ENCODE results near the gene LGSN.
"Not testable (repeated sequence)": the region's sequence is repeated elsewhere in the genome, so short reads cannot be mapped to it uniquely, and the experiment has no call there.

Gene LGSN

DNA sequence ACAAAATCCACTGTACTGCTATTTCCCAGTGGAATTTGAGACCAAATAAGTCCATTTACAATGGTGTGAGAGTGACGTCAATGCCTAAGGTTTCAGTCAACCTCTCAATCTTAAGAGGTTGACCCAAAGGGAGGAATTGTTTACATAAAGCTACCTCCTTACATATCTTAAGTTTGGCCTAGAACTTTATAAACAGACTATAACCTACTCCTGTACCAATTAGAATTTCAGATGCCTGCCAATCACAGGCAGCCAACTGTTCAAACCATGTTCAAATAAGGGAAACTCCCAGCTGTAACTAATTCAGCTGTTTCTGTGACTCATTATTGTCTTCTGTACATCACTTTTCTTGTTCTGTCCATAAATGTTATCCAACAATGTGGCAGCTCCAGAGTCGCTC, 14.5 kb downstream of the LGSN start:
- DNase-seq: no peak

DNA sequence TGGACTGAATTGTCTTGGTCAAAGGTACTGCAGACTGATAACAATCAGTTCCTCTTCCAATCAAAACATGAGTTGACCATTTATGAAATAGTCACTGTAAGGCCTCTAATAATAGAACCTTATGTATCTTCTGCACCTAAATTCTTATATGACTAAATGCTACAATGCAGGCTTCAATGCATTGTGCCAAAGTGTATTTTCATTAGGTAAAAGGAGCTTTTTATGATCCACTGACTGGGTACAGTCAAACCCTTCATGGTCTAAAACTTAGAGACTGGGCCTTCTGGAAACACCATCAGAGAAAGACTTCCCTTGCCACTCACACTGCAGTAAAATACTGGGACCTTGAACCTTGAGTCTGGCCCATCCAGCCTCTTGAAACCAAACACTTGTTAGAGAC, 16.3 kb downstream of the LGSN start:
- DNase-seq: no peak

DNA sequence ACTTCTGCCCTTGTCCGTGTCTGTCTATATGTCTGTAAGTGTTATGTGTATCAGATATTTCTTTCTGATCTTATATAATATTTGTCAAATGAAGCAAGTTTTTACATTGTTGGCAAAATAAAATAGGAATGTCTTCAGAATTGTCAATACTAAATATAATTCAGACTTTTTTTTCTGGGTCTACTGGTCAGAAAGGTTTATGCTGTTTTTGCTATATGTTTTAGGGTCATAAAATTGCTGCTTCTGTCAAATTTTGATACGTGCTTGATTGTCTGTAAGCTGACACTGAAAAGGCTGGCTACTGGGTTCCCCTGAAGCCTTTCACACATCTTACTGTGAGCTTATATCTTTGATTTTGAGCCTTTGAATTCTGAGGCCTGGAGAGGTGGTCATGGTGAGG, 20.1 kb downstream of the LGSN start:
- DNase-seq: no peak

DNA sequence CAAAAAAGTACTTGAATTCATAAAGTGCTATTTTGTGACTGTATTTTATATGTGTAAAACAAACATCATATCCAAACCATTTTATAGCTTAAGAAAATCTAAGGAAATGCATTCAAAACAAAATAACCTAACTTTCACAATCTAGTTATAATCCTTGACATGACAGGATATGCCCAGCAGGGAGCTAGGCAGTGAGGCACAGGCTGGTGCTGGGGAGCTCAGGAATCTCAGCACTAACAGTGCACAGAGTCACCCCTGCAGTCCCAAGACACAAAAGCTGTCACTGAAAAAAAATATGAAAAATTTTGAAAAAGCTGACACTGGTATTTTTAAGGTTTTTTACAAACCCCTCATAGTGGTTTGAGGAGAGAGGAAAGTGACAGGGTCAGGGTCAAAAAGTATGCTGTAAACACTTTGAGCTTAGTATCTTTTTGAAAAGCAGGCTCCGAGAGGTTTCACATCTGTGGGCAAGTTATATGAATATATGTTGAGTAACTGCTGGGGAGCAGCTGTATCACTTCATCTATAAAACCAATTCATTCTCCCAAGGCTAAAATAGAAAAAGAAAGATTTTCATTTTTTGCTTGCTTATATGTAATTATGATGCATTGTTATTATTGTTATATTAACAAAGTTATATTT, 24.1 kb downstream of the LGSN start:
- DNase-seq: no peak

DNA sequence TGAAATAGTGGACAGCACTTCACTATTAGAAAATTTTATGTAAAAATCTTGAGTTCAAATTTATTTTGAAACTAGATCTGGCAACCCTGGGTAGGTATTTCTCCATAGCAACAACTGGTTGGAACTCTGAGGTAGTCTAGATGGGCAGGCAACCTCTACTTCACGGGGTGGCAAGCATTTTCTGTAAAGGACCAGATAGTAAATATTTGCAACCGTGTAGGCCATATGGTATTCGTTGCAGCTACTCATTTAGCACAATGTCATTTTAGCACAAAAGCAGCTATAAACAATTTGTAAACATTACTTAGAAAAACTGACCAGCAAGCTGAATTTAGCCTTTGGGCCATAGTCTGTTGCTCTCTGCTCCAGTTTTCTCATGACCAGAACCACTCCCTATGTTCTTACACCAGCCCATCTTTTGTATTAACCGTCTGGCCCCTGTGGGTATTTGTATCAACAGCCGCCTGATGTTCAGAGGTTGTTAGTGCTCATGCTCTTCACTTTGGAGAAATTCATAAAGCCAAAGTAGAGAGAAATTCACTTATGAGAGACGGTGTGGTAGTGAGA, 29.2 kb downstream of the LGSN start:
- DNase-seq: no peak

DNA sequence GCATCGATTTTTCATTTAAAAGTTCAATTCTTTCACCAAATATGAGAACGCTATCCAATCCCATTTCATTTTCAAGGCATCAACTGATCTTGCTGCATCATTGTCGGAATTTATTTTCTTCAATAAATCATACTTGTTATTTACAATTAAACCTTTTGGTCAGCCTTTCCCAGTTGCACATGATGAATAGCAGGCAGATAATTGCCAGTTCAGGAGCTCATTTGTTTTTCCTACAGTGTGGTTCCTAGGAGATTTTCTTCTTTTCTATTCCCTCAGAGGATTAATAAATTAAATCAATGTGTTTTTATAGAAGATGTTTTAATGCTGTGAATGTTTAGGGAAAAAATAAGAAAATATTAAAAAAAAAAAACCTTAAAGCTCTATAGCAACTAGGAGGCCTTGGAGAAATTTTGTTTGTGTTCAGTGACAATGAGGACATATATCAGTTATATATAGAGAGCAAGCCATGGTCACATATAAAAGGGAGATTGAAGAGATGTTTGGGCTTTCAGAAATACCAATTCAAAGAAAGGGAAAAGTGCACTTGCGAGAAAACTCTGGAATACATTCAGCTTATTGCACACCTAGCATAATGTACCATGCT, 30.4 kb downstream of the LGSN start:
- DNase-seq: no peak

DNA sequence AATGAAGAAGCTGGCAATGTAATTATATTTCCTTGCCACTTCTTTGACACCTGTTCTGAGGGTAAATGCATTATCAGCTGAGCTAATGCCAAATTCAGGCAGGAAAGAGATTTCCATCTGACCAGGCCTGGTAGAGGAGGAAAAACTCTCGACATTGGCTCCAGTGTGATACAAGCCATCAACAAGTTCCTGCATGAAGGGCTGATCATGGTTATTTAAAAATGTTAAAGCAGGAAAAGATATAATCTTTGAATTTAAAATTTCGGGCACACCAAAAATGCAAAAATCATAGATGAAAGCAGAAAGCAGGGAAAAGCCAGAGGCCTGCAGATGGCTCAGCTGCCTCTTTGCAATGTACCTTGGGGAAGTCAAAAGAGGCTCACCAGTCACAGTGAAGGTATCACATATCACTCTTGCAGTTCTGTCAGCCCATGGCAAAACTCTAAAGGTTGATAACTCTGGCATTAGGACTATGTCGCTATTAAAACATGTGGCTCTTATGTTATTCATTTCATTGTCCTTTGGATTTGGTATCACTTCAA, 39.1 kb downstream of the LGSN start:
- DNase-seq: no peak

DNA sequence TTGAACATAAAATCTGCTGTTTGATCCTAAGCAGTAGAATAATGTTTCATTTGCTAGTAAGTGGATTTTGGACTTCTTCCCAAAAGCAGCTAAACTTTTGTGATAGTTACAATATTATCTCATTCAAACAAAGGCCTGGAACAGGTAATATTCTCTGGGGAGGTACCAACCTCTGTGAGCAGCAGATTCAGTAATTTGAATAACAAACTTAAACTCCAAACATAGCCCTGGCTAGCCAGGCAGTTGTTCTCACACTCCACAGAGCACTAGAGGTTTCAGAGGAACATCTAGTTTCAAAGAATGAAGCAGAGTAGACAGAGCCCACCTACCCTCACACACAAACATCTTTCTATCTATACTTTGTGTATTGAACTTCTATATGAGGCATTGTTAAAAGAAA, 40.9 kb downstream of the LGSN start:
- no peak for DNase-seq

DNA sequence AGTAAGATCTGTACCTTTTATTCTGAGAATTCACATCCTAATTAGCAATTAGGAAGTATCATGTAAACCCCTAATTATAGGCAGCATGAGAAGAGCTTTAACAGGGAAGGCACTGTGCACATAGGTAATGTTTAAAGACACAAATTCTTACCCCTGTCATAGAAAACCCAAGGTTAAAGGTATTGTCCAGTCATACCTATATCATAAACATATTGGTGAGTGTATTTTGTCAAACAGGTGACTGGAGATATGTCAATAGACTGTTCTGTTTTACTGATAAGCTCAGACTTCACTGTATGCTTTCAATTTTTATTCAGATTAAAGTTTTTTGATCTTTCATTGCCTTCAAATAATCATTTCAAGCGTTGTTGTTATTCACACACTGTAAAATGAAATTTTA, 43.8 kb downstream of the LGSN start:
- no peak for DNase-seq

DNA sequence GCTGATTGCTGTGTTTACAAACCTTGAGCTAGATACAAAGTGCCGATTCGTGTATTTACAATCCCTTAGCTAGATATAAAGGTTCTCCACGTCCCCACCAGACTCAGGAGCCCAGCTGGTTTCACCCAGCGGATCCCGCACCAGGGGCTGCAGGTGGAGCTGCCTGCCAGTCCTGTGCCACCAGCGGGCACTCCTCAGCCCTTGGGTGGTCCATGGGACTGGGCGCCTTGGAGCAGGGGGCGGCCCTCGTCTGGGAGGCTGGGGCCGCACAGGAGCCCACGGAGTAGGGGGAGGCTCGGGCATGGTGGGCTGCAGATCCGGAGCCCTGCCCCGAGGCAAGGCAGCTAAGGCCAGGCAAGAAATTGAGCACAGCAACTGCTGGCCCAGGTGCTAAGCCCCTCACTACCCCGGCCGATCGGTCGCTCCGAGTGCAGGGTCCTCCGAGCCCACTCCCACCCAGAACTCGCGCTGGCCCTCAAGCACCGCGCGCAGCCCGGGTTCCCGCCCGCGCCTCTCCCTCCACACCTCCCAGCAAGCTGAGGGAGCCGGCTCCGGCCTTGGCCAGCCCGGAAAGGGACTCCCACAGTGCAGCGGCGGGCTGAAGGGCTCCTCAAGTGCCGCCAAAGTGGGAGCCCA, 44.9 kb downstream of the LGSN start:
- DNase-seq: not testable (repeated sequence)

DNA sequence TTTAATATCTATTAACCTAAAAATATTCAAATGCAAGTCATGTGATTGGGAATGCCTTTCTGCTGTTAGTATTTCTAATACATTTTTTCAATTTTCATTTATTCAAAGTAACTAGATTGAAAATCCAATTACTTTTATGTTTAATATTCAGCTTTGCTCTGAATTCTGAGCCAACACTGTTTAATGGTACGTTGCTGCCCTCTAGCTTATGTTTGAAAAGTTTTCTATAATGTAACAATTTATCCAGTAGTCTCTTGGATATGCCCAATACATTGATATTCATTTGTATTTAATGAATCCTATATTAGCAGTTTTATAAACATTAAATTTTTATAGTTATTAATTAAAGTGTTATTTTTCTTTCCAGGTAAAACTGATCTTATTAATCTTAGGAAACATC, 47.4 kb downstream of the LGSN start:
- no peak for DNase-seq

DNA sequence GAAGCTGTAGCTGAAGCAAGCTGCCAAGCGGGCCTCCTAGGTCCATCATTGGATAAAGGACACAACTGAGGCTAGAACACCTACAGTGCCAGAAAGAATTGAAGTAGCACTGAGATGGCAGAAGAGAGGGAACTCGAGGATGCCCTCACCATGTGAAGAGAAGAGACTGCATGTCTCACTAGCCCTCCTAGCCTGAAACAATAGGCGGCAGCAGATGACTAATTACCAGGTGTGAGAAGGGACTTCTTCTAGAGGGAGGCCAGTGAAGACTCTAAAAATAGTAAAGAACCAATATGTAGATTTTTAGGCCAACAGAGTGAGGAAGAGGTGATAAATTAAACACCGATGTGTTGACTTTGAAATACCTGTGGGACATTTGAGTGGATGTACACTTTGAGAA, 50.3 kb downstream of the LGSN start:
- no peak for DNase-seq

DNA sequence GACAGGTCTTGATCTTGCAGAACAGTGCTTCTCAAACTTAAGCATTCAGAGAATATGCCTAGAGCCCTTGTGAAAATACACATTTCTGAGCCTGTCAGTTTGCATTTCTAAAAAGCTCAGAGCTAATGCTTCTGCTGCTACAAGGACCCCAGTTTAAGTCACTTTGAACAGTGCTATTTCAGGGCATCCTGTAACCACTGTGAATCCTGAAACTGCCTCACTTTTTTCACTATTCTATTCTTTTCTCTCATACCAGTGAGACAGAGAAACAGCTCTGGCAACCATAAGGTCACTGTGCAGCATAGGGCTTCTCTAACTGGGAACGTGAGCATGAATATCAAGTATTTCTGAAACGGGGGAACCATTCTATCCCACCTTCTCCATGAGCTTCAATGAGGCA, 51.2 kb downstream of the LGSN start:
- DNase-seq: no peak

DNA sequence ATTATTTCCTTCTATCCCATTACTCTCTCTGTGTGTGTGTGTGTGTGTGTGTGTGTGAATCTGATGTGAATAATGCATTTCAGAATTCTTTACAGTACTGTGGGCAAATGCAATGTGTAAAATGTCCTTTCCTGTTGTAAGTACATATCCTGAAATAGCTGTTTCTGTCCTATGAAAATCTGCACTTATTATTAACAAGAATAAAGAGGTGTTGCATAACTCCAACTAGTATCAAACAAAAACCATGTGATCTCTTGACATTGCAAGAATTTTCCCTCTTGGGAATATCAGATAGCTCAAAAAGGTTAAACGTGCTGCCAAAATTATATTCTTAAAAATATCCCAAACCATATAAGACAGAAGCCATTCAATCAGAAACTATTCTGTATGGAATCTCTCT, 52.0 kb downstream of the LGSN start:
- DNase-seq: no peak

DNA sequence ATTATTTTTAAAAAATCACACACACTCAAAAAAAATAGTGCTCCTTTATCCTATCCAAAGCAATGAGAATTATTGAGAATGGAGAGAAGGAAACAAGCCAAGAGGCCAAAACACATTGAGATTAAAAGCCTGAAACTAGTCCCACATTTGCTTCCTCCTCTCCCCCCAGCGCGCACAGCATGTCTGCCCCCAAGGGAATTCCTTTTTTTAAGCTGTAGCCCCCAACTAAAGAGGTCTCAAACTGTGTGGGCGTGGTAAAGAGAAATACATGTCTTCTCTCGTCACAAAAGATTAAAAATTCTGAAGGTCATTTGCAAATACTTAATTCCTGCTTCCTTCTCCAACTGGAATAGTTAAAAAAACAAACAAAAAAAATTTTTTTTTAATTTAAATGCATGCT, 52.7 kb downstream of the LGSN start:
- DNase-seq: no peak

DNA sequence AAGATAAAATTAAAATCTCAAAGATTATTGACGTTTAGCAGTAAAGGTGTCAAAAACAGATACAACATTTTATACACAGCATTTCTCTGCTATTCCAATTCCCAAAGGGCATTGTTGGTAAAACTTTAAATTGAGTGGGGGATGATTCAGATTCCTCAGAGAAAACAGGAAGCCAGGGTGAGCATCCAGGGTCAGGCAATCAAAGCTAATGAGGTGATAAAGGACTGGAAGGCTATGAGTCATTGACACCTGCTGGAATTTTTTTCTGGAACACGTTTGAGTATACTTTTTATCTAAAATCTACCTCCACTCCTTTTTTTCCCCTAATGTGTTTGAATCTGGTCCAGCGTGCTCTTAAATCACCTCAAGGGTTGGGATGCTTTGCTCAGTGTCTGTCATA, 56.3 kb downstream of the LGSN start:
- DNase-seq: no peak

DNA sequence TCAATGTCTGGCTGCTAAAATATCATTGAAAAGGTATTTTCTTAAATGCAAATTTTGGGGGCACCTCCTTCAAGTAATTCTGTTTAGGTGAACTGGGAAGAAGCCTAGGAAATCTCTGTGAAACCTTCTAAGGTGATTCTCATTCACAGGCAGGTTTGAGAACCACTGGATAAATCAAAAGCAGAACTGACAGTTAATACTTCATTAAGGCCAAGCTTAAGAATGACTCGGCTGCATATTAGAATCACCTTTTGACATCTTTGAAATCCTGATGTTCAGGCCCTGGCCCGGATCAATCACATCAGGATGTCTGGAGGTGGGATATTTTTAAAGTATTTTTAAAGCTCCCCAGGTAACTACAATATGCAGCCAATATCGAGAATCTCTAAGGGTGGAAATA, 58.0 kb downstream of the LGSN start:
- no peak for DNase-seq

DNA sequence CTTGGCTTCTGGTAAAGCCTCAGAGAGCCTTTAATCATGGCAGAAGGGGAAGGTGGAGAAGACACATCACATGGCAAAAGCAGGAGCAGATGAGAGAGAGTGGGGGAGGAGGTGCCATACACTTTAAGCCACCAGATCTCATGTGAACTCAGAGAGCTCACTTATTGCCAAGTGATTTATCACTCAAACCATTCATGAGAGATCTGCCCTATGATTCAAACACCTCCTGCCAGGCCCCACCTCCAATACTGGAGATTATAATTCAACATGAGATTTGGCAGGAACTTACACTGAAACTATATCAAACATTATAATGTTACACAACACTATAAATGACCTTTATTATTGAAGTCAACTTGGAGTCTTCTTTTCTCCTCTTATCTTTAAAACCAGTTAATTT, 60.6 kb downstream of the LGSN start:
- no peak for DNase-seq

DNA sequence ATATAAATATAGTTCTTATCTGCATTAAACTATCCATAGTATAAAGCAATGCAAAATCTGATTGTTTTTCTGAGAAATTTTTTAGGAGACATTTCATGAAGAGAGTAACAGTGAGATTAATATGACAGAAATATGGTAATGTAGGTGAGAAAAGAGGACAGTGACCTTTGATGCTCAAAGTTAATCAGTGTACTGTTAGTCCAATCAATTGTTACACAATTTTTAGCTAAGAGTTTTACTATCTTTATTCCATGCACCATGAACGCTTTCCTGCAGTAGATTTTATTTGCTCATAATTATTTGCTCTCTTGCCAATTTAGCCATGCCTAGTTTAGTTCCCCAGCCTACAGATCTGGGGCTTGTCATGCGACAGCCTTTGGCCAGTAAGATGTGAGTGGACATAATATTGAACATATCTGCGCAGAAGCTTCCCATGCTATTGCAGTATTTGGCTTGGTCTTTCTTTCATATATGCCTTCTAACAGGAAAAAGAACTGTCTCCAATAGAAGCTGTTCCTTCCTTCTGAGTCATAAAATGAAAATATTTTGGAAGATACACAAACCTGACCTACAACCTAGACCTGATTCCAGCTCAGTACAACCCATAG, 69.8 kb downstream of the LGSN start:
- DNase-seq: no peak

DNA sequence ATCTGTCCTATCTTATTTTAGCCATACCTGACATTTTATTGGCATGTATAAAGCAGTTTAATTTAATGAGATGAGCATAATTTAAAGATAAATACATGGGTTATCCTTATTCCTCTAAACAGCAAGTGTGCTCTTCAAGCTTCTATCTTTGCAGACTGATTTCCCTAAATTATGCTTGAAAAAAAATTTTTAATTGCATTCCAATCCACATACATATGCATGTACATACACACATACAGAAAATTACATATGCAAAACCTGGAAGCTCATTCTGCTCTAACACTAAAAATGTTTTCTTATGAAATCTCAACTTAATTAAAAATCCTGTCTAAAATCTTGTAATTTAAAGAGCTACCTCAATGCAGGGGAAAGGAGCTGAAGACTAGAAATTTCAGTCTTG, 73.2 kb downstream of the LGSN start:
- no peak for DNase-seq

DNA sequence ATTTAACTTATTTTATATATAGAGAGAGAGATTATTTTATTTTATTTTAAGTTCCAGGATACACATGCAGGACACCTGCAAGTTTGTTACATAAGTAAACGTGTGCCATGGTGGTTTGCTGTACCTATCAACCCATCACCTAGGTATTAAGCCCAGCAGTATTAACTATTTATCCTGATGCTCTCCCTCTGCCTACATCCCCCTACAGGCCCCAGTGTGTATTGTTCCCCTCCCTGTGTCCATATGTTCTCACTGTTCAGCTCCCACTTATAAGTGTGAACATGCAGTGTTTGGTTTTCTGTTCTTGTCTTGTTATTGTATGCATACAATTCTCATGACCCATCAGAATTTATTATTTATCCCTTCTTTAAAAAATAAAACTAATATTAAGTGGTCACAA, 73.9 kb downstream of the LGSN start:
- no peak for DNase-seq

DNA sequence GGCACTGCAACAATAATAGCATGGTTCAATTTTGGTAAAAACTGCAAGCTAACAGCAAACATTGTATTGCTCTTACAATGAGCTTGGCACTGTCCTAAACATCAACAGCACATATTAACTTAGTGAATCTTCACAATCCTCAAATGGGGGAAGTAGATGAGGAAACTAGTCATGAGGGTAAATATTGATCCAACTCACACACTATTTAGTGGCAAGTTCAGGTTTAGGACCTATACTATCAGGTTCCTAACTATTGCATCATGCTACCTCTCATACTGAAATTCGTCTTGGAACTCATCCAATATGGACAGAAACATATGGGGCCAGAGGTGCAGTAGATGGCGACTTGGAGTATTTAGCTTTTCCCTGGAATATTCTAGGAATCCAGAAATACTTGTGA, 74.4 kb downstream of the LGSN start:
- no peak for DNase-seq

DNA sequence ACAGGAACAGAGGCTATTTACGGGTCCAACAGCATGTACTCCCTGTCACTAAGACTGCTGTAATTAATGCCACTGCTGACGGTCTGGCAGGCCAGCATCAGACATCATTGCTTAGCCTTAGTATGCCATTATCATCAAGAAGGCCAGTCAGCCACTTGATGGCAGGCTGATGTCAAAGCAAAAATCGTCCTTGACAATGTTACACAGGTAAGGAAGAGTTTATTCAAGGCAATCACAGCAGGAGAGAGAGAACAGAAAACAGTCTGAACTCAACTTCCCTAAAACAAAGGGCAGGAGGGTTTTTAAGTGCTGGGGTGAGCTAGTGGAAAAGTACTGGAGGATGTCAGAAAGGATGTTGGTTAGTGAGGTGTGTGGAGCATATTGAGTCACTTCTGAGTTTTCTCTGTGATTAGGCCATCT, 83.4 kb downstream of the LGSN start:
- no peak for DNase-seq

DNA sequence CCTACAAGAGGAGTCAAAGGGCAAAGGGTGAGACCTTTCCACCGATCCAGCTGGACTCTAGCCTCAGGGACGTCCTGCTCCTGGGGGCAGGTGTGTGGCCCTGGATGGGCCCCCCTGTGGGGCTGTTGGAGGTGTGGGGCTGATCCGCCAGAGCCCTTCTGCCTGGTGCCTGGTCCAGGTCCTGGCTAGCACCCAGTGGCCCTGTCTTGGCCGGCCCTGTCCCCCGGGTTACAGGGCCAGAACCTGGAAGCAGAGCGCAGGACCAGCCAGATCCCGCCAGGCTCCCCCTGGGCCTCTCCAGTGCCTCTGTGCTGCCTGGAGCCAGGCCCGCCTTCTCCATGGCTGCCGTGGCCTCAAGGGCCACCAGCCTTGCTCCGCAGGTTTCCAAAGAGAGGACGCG, 89.3 kb downstream of the LGSN start:
- not testable (repeated sequence) for DNase-seq
